ENCODE measurements around the gene TTYH3. TPM values are rescaled to one million over a fixed set of nuclear protein-coding genes. Genes with fewer than 3 reads are reported as not detected.
"Not testable (repeated sequence)": the region's sequence is repeated elsewhere in the genome, so short reads cannot be mapped to it uniquely, and the experiment has no call there.

Gene TTYH3
- total RNA-seq, 2 experiments from 2014 or later, result 26.8 to 27.2 TPM

DNA sequence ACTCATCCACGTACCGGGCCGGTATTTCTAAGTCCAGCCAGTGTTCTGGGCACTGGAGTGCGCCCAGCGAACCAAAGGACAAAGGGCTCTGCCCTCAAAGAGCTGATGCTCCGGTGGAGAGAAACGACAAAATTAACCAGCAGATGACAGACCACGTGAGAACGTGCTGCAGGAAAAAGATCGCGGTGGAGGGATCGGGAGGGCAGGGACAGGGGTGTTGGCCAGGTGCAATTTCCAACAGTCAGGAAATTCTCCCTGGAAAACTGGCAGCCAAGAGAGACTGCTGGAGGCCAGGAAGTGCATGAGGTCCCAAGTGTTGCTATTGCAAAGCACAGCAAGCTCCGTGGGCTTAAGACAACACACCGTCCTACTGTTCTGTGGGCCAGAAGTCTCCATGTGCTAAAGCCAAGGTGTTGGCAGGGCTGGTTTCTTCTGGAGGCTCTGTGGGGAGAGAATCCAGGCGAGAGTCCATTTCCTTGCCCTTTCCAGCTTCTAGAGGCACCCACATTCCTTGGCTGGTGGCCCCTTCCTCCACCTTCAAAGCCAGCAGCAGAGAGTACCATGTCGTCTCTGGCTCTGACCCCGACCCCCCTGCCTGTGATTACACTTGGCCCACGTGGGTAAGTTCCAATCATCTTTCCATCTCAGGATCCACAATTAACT is 34.9 kb downstream of the TTYH3 start:
- Mint-ChIP-seq H3K4me1 (peaks cover 3% of the 10 kb centered on the region), H3K27ac (no peak overlapping the region), H3K4me3 (no peak overlapping the region), H3K36me3 (no peaks in the 10 kb centered on the region), H3K27me3 (peaks cover 27% of the 10 kb centered on the region), H3K9me3 (peaks cover 1% of the 10 kb centered on the region)
- DNase-seq, result no peak

DNA sequence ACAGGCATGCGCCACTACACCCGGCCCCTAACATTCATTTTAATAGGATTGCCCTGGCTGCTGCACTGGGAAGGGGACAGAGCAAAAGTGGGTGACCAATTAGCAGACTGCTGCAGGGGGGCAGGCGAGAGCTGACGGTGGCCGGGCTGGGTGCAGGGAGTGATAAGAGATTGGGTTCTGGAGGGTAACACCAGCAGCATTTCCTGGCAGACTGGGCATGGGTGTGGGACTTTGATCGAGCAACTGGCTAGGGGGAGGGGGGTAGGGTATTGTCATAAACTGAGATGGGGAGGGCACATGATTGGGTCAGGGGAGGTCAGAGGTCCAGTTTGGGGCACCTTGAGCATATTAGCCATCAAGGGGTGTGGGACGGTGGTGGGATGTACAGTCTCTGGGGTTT is 36.1 kb downstream of the TTYH3 start:
- no peaks in the 10 kb centered on the region for H3K36me3 Mint-ChIP-seq
- peaks cover 1% of the 10 kb centered on the region for H3K9me3 Mint-ChIP-seq
- no peak overlapping the region for H3K4me3 Mint-ChIP-seq
- H3K27ac Mint-ChIP-seq, result no peak overlapping the region
- no peak for DNase-seq
- H3K4me1 Mint-ChIP-seq, result peaks cover 3% of the 10 kb centered on the region
- H3K27me3 Mint-ChIP-seq, result peaks cover 27% of the 10 kb centered on the region

GRCh38 chr7:2668401-2668800 is 36.6 kb downstream of the TTYH3 start:
- no peak overlapping the region for H3K27ac Mint-ChIP-seq
- no peaks in the 10 kb centered on the region for H3K36me3 Mint-ChIP-seq
- H3K9me3 Mint-ChIP-seq, result peaks cover 1% of the 10 kb centered on the region
- peaks cover 27% of the 10 kb centered on the region for H3K27me3 Mint-ChIP-seq
- no peak overlapping the region for H3K4me3 Mint-ChIP-seq
- DNase-seq, result no peak
- H3K4me1 Mint-ChIP-seq, result peaks cover 3% of the 10 kb centered on the region

GRCh38 chr7:2670171-2670570 is 38.4 kb downstream of the TTYH3 start:
- H3K9me3 Mint-ChIP-seq, result peaks cover 3% of the 10 kb centered on the region
- H3K27ac Mint-ChIP-seq, result no peak overlapping the region
- no peak overlapping the region for H3K4me3 Mint-ChIP-seq
- no peaks in the 10 kb centered on the region for H3K36me3 Mint-ChIP-seq
- DNase-seq, result no peak
- H3K27me3 Mint-ChIP-seq, result peaks cover 32% of the 10 kb centered on the region
- H3K4me1 Mint-ChIP-seq, result peaks cover 3% of the 10 kb centered on the region

GRCh38 chr7:2670720-2671391 is 39.1 kb downstream of the TTYH3 start:
- H3K27me3 Mint-ChIP-seq, result peaks cover 32% of the 10 kb centered on the region
- H3K27ac Mint-ChIP-seq, result no peak overlapping the region
- peak; percentile 75 for DNase-seq
- H3K36me3 Mint-ChIP-seq, result no peaks in the 10 kb centered on the region
- no peak overlapping the region for H3K4me3 Mint-ChIP-seq
- H3K4me1 Mint-ChIP-seq, result peaks cover 3% of the 10 kb centered on the region
- peaks cover 2% of the 10 kb centered on the region for H3K9me3 Mint-ChIP-seq

- H3K9me3 Mint-ChIP-seq, H3K27ac Mint-ChIP-seq, H3K4me3 Mint-ChIP-seq, H3K36me3 Mint-ChIP-seq, DNase-seq, H3K4me1 Mint-ChIP-seq: not testable (repeated sequence)
- H3K27me3 Mint-ChIP-seq, result peaks cover 25% of the 10 kb centered on the region
These were observed 41.4 kb downstream of the TTYH3 start for GRCh38 chr7:2673214-2673613.

- H3K4me3 Mint-ChIP-seq, result no peak overlapping the region
- H3K36me3 Mint-ChIP-seq, result no peaks in the 10 kb centered on the region
- peaks cover 3% of the 10 kb centered on the region for H3K4me1 Mint-ChIP-seq
- no peak for DNase-seq
- H3K27me3 Mint-ChIP-seq, result peaks cover 24% of the 10 kb centered on the region
- no peak overlapping the region for H3K27ac Mint-ChIP-seq
- peaks cover 2% of the 10 kb centered on the region for H3K9me3 Mint-ChIP-seq
These were observed 42.1 kb downstream of the TTYH3 start for GRCh38 chr7:2673934-2674333.

- H3K27me3 Mint-ChIP-seq, result peaks cover 22% of the 10 kb centered on the region
- DNase-seq, result no peak
- H3K4me1 Mint-ChIP-seq, result peaks cover 3% of the 10 kb centered on the region
- no peak overlapping the region for H3K4me3 Mint-ChIP-seq
- peaks cover 2% of the 10 kb centered on the region for H3K9me3 Mint-ChIP-seq
- H3K36me3 Mint-ChIP-seq, result no peaks in the 10 kb centered on the region
- no peak overlapping the region for H3K27ac Mint-ChIP-seq
These were observed 43.5 kb downstream of the TTYH3 start for GRCh38 chr7:2675256-2675764.

- not testable (repeated sequence) for DNase-seq, H3K9me3 Mint-ChIP-seq, H3K4me1 Mint-ChIP-seq, H3K4me3 Mint-ChIP-seq, H3K36me3 Mint-ChIP-seq, H3K27ac Mint-ChIP-seq
- peaks cover 11% of the 10 kb centered on the region for H3K27me3 Mint-ChIP-seq
These were observed 44.8 kb downstream of the TTYH3 start for GRCh38 chr7:2676576-2676975.

DNA sequence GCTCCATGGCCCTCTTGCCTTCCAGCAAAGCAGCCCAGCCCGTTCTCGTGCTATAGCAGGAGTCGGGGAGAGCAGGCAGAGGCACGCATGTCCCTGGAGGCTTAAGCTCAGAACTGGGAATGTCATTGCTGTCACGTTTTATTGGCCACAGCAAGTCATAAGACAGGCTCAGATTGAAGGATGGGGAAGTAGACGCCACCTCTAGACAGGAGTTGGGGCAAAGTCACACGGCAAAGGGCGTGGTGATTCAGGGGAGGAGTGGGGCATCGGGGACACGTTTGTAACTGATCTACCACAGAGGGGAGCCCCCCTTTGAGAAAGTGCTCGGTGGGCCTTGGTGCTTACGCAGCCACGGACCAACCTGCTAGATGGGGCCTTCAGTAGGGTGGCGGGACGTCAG is 46.7 kb downstream of the TTYH3 start:
- not testable (repeated sequence) for H3K9me3 Mint-ChIP-seq, H3K36me3 Mint-ChIP-seq, H3K27ac Mint-ChIP-seq, H3K4me3 Mint-ChIP-seq, DNase-seq, H3K4me1 Mint-ChIP-seq
- peaks cover 19% of the 10 kb centered on the region for H3K27me3 Mint-ChIP-seq

DNA sequence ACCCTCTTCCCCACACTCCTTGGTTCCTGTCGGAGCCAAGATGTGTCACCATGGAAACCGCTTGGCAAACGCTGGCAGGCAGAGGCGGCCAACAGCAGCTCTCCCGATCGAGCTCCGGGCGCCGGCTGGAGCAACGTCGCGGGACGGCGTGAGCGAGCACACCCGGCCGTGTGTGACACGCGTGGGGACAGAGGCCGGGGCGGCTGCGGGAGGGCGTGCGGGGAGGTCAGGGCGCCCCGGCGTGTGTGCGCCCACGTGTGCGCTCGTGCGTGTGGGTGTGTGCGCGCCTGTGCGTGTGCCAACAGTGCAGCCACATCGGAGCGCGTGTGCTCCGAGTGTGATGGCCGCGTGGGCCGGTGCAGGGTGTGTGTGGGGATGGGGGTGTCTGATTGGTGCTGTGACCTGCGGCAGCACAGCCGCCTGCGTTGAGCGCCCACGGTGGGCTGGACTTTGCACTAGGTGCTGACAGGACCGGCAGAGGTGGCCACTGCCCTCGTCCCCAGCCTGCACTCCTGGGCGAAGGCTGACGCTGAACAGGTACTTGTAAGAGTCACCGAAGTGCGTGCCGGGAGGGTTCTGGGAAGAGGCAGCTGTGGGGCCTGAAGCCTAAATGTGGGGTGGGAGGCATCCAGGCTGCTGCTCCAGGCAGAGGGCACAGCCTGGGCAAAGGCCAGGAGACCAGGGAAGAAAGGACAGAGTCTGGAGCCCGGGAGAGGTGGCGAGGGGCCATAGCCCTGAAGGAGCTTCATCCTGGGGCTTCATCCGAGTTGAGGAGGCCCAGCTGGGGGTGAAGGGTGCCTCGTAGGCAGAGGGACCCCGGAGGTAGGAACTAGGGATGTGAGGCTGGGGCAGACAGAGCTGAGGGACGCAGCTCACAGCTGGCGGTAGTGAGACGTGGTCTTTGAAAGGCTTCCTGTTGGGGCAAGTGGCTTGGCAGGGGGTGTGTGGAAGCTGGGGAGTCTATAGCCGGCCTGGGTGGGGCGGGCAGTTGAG is 47.6 kb downstream of the TTYH3 start:
- H3K27ac Mint-ChIP-seq, H3K36me3 Mint-ChIP-seq, H3K4me3 Mint-ChIP-seq, DNase-seq, H3K4me1 Mint-ChIP-seq, H3K9me3 Mint-ChIP-seq: not testable (repeated sequence)
- H3K27me3 Mint-ChIP-seq, result peaks cover 14% of the 10 kb centered on the region

GRCh38 chr7:2680256-2680655 is 48.5 kb downstream of the TTYH3 start:
- no peaks in the 10 kb centered on the region for H3K9me3 Mint-ChIP-seq
- H3K27me3 Mint-ChIP-seq, result peaks cover 17% of the 10 kb centered on the region
- no peaks in the 10 kb centered on the region for H3K36me3 Mint-ChIP-seq
- no peak overlapping the region for H3K27ac Mint-ChIP-seq
- DNase-seq, result no peak
- H3K4me3 Mint-ChIP-seq, result no peak overlapping the region
- H3K4me1 Mint-ChIP-seq, result no peaks in the 10 kb centered on the region

DNA sequence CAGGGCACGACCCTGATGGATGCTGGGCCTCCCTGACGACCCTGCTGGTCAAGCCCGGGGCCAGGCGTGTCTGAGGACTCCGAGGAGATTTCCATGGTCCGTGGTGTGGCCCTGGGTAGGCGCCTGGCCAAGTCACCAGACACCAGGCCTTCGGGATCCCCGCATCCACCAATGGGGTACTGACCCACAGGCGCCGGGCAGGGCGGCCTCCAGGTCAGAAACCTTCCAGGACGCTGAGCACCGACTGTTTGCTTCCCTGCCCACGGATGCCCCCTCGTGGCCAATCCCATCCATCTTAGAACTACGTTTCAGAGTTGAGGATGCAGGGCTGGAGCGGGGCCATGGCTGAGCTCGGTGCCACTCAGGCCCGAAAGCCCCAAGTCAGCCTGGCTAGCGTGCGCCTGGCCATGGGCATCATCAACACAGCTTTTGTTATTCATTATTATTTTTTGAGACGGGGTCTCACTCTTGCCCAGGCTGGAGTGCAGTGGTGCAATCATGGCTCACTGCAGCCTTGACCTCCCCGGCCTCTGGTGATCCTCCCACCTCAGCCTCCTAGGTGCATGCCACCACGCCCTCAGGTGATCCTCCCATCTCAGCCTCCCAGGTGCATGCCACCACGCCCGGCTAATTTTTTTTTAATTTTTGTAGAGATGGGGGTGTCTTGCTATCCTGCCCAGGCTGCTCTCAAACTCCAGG is 49.2 kb downstream of the TTYH3 start:
- Mint-ChIP-seq H3K27me3 (peaks cover 23% of the 10 kb centered on the region), H3K4me1 (no peaks in the 10 kb centered on the region), H3K36me3 (no peaks in the 10 kb centered on the region), H3K9me3 (no peaks in the 10 kb centered on the region), H3K27ac (no peak overlapping the region), H3K4me3 (no peak overlapping the region)
- peak; percentile 45 for DNase-seq

DNA sequence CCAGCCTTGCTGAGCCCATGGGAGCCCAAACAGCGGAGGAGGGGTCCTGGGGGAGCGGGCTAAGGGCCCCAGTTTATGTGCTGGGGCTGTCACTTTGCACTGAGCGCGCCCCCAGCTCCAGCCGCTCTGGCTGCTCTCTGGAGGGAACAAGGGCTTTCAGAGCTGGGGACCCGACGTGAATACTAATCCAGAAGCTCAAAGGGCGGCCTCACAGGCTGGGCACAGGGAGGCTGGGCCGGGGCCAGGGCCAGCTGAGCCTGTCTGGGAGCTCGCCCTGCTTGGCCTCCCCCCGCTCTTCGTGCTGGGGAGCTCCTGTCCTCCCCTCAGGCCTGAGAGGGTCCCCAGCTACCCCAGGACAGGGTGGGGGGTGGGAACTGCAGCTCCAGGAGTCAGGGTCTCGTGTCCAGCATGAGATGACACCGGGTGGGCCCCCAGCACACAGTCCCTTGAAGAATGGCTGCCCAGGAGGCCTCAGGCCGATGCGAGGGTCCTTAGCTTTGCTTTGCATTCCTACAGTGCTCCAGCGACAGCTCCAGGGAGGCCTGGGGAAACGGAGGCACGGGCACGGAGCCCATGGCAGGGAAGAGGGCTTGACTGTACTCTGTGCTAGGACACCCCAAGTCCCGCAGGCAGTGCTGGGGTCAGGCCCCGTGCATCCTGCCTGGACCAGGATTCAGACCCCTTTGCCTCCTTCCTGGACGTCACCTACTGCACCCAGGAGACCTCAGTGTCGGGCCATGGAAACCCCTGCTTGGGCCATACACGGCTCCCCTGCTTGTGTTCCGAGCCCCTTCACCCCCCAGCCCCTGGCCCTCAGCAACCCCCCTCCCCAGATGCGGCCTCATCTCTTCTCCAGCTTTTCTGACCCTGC is 50.4 kb downstream of the TTYH3 start:
- H3K27me3 Mint-ChIP-seq, result peaks cover 35% of the 10 kb centered on the region
- H3K27ac Mint-ChIP-seq, result no peak overlapping the region
- H3K9me3 Mint-ChIP-seq, result no peaks in the 10 kb centered on the region
- H3K4me1 Mint-ChIP-seq, result no peaks in the 10 kb centered on the region
- no peak overlapping the region for H3K4me3 Mint-ChIP-seq
- no peak for DNase-seq
- H3K36me3 Mint-ChIP-seq, result no peaks in the 10 kb centered on the region
